ENCODE measurements around the gene SH3BP4. TPM values are rescaled to one million over a fixed set of nuclear protein-coding genes. Genes with fewer than 3 reads are reported as not detected.

Gene SH3BP4
- total and polyA plus RNA-seq, 2 of the 8 experiments (the other 6 are each of a cell fraction or from before 2014, with no cell fraction given), result 28.3 to 35.4 TPM

DNA sequence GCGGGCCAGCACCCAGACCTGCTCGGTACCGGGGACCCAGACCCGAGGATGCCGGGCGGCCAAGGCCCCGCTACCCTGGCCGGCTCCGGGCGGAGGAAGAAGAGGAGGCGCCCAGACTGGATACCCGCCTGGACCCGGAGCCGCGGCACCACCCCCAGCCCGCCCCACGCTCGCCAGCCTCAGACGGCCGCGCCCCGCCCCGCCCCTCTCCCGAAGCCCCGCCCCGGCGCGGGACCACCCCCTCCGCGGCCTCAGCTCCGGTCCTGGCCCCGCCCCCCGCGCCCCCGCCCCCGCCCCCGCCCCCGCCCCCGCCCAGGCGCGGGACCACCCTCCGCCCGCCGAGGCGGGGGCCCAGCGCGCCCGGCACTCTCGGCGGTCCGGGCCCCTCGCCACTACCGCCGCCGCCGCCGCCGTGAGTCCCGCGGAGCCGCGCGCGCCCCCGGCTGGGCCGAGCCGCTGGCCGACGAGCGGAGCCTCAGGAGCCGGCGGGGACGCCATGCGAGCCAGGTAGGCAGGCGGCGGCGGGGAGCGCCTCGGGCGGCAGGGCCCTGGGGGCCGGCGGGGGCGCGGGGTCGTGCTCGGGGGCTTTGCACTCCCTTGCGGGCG is at the start of gene SH3BP4 (continued):
- TF ChIP-seq, protein P1, sequence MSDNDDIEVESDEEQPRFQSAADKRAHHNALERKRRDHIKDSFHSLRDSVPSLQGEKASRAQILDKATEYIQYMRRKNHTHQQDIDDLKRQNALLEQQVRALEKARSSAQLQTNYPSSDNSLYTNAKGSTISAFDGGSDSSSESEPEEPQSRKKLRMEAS (IDR thresholded peaks at IDR 0.05), result 0 out of 2 replicates have a peak, but pooled peaks have one; percentile 3
- TF ChIP-seq POLR2AphosphoS5 (IDR thresholded peaks at IDR 0.05; ENCODE audit: low read depth, low read length) (no peak), HDAC2 (IDR thresholded peaks at IDR 0.05; ENCODE audit: borderline replicate concordance in 1 of 2, low read depth in 2 of 2, low read length in 2 of 2) (no peak), BACH1 (IDR thresholded peaks at IDR 0.05; ENCODE audit: low read length) (no peak), ASH2L (IDR thresholded peaks at IDR 0.05; ENCODE audit: low read length) (no peak), FOSL1 (IDR thresholded peaks at IDR 0.05; ENCODE audit: insufficient read depth, low read depth, low read length) (no peak), RAD21 (IDR thresholded peaks at IDR 0.05 in 1 of 2, conservative IDR thresholded peaks at IDR 0.05 in 1 of 2; ENCODE audit: low read depth in 2 of 2, low read length in 2 of 2) (peak in 1 of 2 experiments; percentile 4; a peak in 2 of 4 replicates), POU5F1 (IDR thresholded peaks at IDR 0.05; ENCODE audit: low read depth, low read length) (no peak), KDM5A (IDR thresholded peaks at IDR 0.05; ENCODE audit: low read length) (no peak), CREB1 (IDR thresholded peaks at IDR 0.05) (no peak), CEBPB (IDR thresholded peaks at IDR 0.05; ENCODE audit: low read depth, low read length) (no peak), TAF1 (IDR thresholded peaks at IDR 0.05; ENCODE audit: low read depth, low read length) (0 out of 2 replicates have a peak, but pooled peaks have one; percentile 30), KDM1A (IDR thresholded peaks at IDR 0.05; ENCODE audit: borderline replicate concordance, low read length) (no peak), HDAC6 (IDR thresholded peaks at IDR 0.05; ENCODE audit: low read depth, low read length) (no peak), PHF8 (conservative IDR thresholded peaks at IDR 0.05; ENCODE audit: low read depth, low read length) (peak; percentile 31; the same call in 1 of the 2 replicates), SP4 (IDR thresholded peaks at IDR 0.05; ENCODE audit: low read length) (no peak), TCF12 (IDR thresholded peaks at IDR 0.05; ENCODE audit: low read depth, low read length) (no peak)
- TF ChIP-seq, protein P2, sequence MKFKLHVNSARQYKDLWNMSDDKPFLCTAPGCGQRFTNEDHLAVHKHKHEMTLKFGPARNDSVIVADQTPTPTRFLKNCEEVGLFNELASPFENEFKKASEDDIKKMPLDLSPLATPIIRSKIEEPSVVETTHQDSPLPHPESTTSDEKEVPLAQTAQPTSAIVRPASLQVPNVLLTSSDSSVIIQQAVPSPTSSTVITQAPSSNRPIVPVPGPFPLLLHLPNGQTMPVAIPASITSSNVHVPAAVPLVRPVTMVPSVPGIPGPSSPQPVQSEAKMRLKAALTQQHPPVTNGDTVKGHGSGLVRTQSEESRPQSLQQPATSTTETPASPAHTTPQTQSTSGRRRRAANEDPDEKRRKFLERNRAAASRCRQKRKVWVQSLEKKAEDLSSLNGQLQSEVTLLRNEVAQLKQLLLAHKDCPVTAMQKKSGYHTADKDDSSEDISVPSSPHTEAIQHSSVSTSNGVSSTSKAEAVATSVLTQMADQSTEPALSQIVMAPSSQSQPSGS (IDR thresholded peaks at IDR 0.05; ENCODE audit: low read length), result no peak
- TF ChIP-seq, protein P3, sequence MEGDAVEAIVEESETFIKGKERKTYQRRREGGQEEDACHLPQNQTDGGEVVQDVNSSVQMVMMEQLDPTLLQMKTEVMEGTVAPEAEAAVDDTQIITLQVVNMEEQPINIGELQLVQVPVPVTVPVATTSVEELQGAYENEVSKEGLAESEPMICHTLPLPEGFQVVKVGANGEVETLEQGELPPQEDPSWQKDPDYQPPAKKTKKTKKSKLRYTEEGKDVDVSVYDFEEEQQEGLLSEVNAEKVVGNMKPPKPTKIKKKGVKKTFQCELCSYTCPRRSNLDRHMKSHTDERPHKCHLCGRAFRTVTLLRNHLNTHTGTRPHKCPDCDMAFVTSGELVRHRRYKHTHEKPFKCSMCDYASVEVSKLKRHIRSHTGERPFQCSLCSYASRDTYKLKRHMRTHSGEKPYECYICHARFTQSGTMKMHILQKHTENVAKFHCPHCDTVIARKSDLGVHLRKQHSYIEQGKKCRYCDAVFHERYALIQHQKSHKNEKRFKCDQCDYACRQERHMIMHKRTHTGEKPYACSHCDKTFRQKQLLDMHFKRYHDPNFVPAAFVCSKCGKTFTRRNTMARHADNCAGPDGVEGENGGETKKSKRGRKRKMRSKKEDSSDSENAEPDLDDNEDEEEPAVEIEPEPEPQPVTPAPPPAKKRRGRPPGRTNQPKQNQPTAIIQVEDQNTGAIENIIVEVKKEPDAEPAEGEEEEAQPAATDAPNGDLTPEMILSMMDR (IDR thresholded peaks at IDR 0.05; ENCODE audit: control extremely low read depth in 1 of 3, insufficient read depth in 1 of 3, low read depth in 1 of 3, low read length in 3 of 3), result no peak
